HCT116 (cell line): ENCODE measurements around the gene FGFR4. TPM values are rescaled to one million over a fixed set of nuclear protein-coding genes. Genes with fewer than 3 reads are reported as not detected.

Experiments used
- ATAC-seq: fragments of 200-7000 bp; cut with Tn5 transposase; 2 replicates; pipeline ENCODE4 v1.9.1; 2020; ENCODE audit warnings: mild to moderate bottlenecking, moderate library complexity
- BruUV-seq: library from RNA; stranded (reverse); fragments of 400-500 nt; replicated peaks from 2 replicates; lab custom pipeline; 2021; lab: Mats Ljungman, UMichigan
- CTCF ChIA-PET: fragments of 300-600 bp; sonication (Branson Sonifier 250); formaldehyde crosslinking; loops from one replicate; lab custom pipeline; 2021; ENCODE audit warnings: antibody characterized with exemption; lab: Charles Lee
- POLR2A ChIA-PET: fragments of 300-600, 350-600 bp; sonication (Branson Sonifier 250); formaldehyde crosslinking; loops from one replicate; lab custom pipeline; 2021; ENCODE audit warnings: antibody characterized with exemption; lab: Charles Lee
- RAD21 ChIA-PET, 2 experiments: fragments of 300-600 bp; sonication (Branson Sonifier 250); formaldehyde crosslinking; loops; one replicate each; lab custom pipeline; 2023; ENCODE audit warnings: low total read pairs in 2 of 2; ENCODE audit not compliant: uncharacterized antibody in 2 of 2, unreplicated experiment in 2 of 2, low non-redundant PET in 1 of 2; lab: Charles Lee
- DNase-seq: peaks from one replicate; pipeline ENCODE4 v3.0.0-alpha.2; 2010; ENCODE audit warnings: low read depth, low spot score
- H2AFZ ChIP-seq: fragments of 200-600 bp; shearing (Covaris generic), sonication (generic); 2 replicates; pipeline ENCODE4 v1.6.1; 2017; ENCODE audit warnings: low read depth, mixed run types, mixed read lengths, antibody characterized with exemption, low read length; ENCODE audit not compliant: poor library complexity, severe bottlenecking
- H3K27ac ChIP-seq: 2 replicates; pipeline ENCODE4 v1.5.1; 2012; ENCODE audit warnings: low read depth, low read length
- H3K27me3 ChIP-seq: fragments of 200-600 bp; sonication (generic); 2 replicates; pipeline ENCODE4 v1.6.1; 2016; ENCODE audit warnings: mixed run types, low read length, mixed read lengths; ENCODE audit not compliant: insufficient read depth
- H3K36me3 ChIP-seq, 2 experiments: fragments of 200-500 bp in 1 of 2; fragments of 200-600 bp in 1 of 2; sonication (Bioruptor generic) in 1 of 2; sonication (generic) in 1 of 2; 2 replicates each; pipeline versions ENCODE4 v1.5.1 to v1.6.1; 2014 to 2016; ENCODE audit warnings: low read length in 2 of 2, inconsistent platforms in 1 of 2, mixed read lengths in 1 of 2, mixed run types in 1 of 2; ENCODE audit not compliant: insufficient read depth in 2 of 2, control insufficient read depth in 1 of 2
- H3K4me1 ChIP-seq, 2 experiments: fragments of 200-600 bp in 1 of 2; sonication (generic) in 1 of 2; 2 replicates each; pipeline versions ENCODE4 v1.5.1 to v1.6.1; 2012 to 2017; ENCODE audit warnings: low read length in 2 of 2, inconsistent platforms in 1 of 2, mild to moderate bottlenecking in 1 of 2, mixed read lengths in 1 of 2, mixed run types in 1 of 2, moderate library complexity in 1 of 2; ENCODE audit not compliant: insufficient read depth in 2 of 2, control insufficient read depth in 1 of 2
- H3K4me2 ChIP-seq: fragments of 200-600 bp; sonication (generic); 2 replicates; pipeline ENCODE4 v1.6.1; 2017; ENCODE audit warnings: mixed run types, low read length, mixed read lengths
- H3K4me3 ChIP-seq, 2 experiments: fragments of 200-600 bp in 1 of 2; sonication (generic) in 1 of 2; replicated peaks in 1 of 2; 2 replicates each; pipeline ENCODE4 v1.5.1; 2011 to 2016; ENCODE audit warnings: low read length in 2 of 2, control low read depth in 1 of 2, low read depth in 1 of 2, mild to moderate bottlenecking in 1 of 2, mixed read lengths in 1 of 2, mixed run types in 1 of 2
- H3K79me2 ChIP-seq: fragments of 200-600 bp; sonication (generic); 2 replicates; pipeline ENCODE4 v1.6.1; 2017; ENCODE audit warnings: mild to moderate bottlenecking, mixed run types, low read length, moderate library complexity, mixed read lengths; ENCODE audit not compliant: insufficient read depth
- H3K9ac ChIP-seq: fragments of 200-600 bp; sonication (generic); 2 replicates; pipeline ENCODE4 v1.6.1; 2016; ENCODE audit warnings: low read length, mixed read lengths
- H3K9me2 ChIP-seq: fragments of 200-600 bp; sonication (generic), shearing (Covaris generic); 2 replicates; pipeline ENCODE4 v1.6.1; 2017; ENCODE audit warnings: mixed run types, mild to moderate bottlenecking, moderate library complexity; ENCODE audit not compliant: insufficient read depth
- H3K9me3 ChIP-seq, 2 experiments: fragments of 200-500 bp in 1 of 2; fragments of 200-600 bp in 1 of 2; sonication (Bioruptor generic) in 1 of 2; sonication (generic) in 1 of 2; 2 replicates each; pipeline ENCODE4 v1.6.1; 2014 to 2017; ENCODE audit warnings: low read length in 2 of 2, mixed read lengths in 2 of 2, inconsistent platforms in 1 of 2, low read depth in 1 of 2, mild to moderate bottlenecking in 1 of 2, mixed run types in 1 of 2, moderate library complexity in 1 of 2; ENCODE audit not compliant: control insufficient read depth in 1 of 2, insufficient read depth in 1 of 2
- H4K20me1 ChIP-seq: fragments of 200-600 bp; sonication (generic), shearing (Covaris generic); 2 replicates; pipeline ENCODE4 v1.6.1; 2017; ENCODE audit warnings: mixed run types, mild to moderate bottlenecking, moderate library complexity; ENCODE audit not compliant: insufficient read depth
- REST ChIP-seq: IDR thresholded peaks from 2 replicates; pipeline ENCODE4 v1.6.1; 2012; ENCODE audit warnings: low read depth
- ZNF274 ChIP-seq: fragments of 200-500 bp; sonication (Bioruptor generic); IDR thresholded peaks from 2 replicates; pipeline ENCODE4 v1.6.1; 2014; ENCODE audit warnings: mild to moderate bottlenecking, low read depth, low read length, inconsistent platforms
- intact Hi-C: fragments of 100-400 bp; cut with micrococcal nuclease; formaldehyde crosslinking; loops from 2 replicates; pipeline ENCODE4 v1.10.0; 2022
- total RNA-seq: library from RNA; stranded (reverse); gene quantifications from one replicate; pipeline ENCODE4 v1.2.1, GENCODE V29; 2021; ENCODE audit not compliant: unreplicated experiment

Gene FGFR4
- total RNA-seq, 1 experiment from 2014 or later, result 78.1 TPM

- H3K9me3 ChIP-seq, result no peaks in the 10 kb centered on the region
- no peak for DNase-seq
- TSS peak; percentile 40 for BruUV-seq
- no peaks in the 10 kb centered on the region for H3K27me3 ChIP-seq
- no peak overlapping the region for H2AFZ ChIP-seq
- peaks cover 0 to 6% of the 10 kb centered on the region in 2 experiments; a peak in 1 of 4 replicates for H3K4me1 ChIP-seq
- H3K4me2 ChIP-seq, result no peak overlapping the region
- H3K36me3 ChIP-seq, result peaks cover 0 to 5% of the 10 kb centered on the region in 2 experiments; a peak in 1 of 4 replicates
- no peak overlapping the region for H3K4me3 ChIP-seq
- RAD21 ChIA-PET, result no interaction called here
- H3K9me2 ChIP-seq, result no peaks in the 10 kb centered on the region
- no peak overlapping the region for H3K9ac ChIP-seq
- POLR2A ChIA-PET, result interaction anchor here (0.5 kb wide), 1 partner anchor 296 kb away, joined by 3 read pairs; no protein-coding TSS in a partner anchor
- CTCF ChIA-PET, result interaction anchor here (1.0 kb wide), 1 partner anchor 11 kb away, joined by 3 read pairs; the partner anchor contains the start of gene FGFR4
- TF ChIP-seq ZNF274 (no peak), REST (no peak)
- TF ChIP-seq, all 23 proteins: peak for 0
- Histone ChIP-seq H4K20me1 (no peaks in the 10 kb centered on the region), H3K79me2 (no peaks in the 10 kb centered on the region), H3K27ac (no peak overlapping the region)
- intact Hi-C loops, result no loop called here
- ATAC-seq, result 0 out of 2 replicates have a peak, but pooled peaks have one; percentile 4
Measured at GRCh38 chr5:177097016-177097985, 10.6 kb downstream of the FGFR4 start.
